Measurements from ENCODE around the gene CYP27C1. TPM values are rescaled to one million over a fixed set of nuclear protein-coding genes. Genes with fewer than 3 reads are reported as not detected.

Gene CYP27C1
- total RNA-seq, 2 donors from 2014 or later: 1.8 TPM; not detected in 1

- no peak for DNase-seq (ENCODE audit: low spot score)
- no peak overlapping the region for H3K27ac ChIP-seq
- no peaks in the 10 kb centered on the region for H3K27me3 ChIP-seq (replicated peaks; ENCODE audit: insufficient read depth)
- intact Hi-C loops (cut with DNase I): no loop called here
- no peaks in the 10 kb centered on the region for H3K4me1 ChIP-seq (replicated peaks)
- no peak overlapping the region for H3K4me3 ChIP-seq
- WGBS: 84% methylated on average over 33 of the region's 35 CpGs
- no peaks in the 10 kb centered on the region for H3K9me3 ChIP-seq
- TF ChIP-seq CTCF (IDR thresholded peaks at IDR 0.05) (no peak), POLR2A (IDR thresholded peaks at IDR 0.05) (no peak), POLR2AphosphoS5 (IDR thresholded peaks at IDR 0.05) (no peak)
- H3K36me3 ChIP-seq: no peaks in the 10 kb centered on the region
Observed at GRCh38 chr2:127205218-127206125, 14.6 kb downstream of the CYP27C1 start.

GRCh38 chr2:127201452-127201851, 18.6 kb downstream of the CYP27C1 start:
- Histone ChIP-seq H3K4me1 (replicated peaks) (no peaks in the 10 kb centered on the region), H3K27me3 (replicated peaks; ENCODE audit: insufficient read depth) (no peaks in the 10 kb centered on the region), H3K4me3 (no peak overlapping the region), H3K9me3 (no peaks in the 10 kb centered on the region), H3K36me3 (no peaks in the 10 kb centered on the region), H3K27ac (no peak overlapping the region)
- intact Hi-C loops (cut with DNase I): no loop called here
- 69% methylated on average over 5 of the region's 5 CpGs for WGBS
- DNase-seq (ENCODE audit: low spot score): no peak
- no peak for TF ChIP-seq POLR2AphosphoS5 (IDR thresholded peaks at IDR 0.05)
- TF ChIP-seq CTCF (IDR thresholded peaks at IDR 0.05): no peak

GRCh38 chr2:127200962-127201361, 19.1 kb downstream of the CYP27C1 start:
- H3K9me3 ChIP-seq: no peaks in the 10 kb centered on the region
- intact Hi-C loops (cut with DNase I): no loop called here
- H3K27me3 ChIP-seq (replicated peaks; ENCODE audit: insufficient read depth): no peaks in the 10 kb centered on the region
- no peaks in the 10 kb centered on the region for H3K36me3 ChIP-seq
- DNase-seq (ENCODE audit: low spot score): no peak
- no peaks in the 10 kb centered on the region for H3K4me1 ChIP-seq (replicated peaks)
- no peak overlapping the region for H3K27ac ChIP-seq
- H3K4me3 ChIP-seq: no peak overlapping the region
- WGBS: 86% methylated on average over 7 of the region's 7 CpGs
- TF ChIP-seq CTCF (IDR thresholded peaks at IDR 0.05) (no peak), POLR2AphosphoS5 (IDR thresholded peaks at IDR 0.05) (no peak), POLR2A (IDR thresholded peaks at IDR 0.05) (no peak)

- Histone ChIP-seq H3K36me3 (no peaks in the 10 kb centered on the region), H3K27ac (no peak overlapping the region), H3K9me3 (no peaks in the 10 kb centered on the region), H3K4me3 (no peak overlapping the region), H3K4me1 (replicated peaks) (no peaks in the 10 kb centered on the region), H3K27me3 (replicated peaks; ENCODE audit: insufficient read depth) (no peaks in the 10 kb centered on the region)
- WGBS: 93% methylated on average over 14 of the region's 14 CpGs
- DNase-seq (ENCODE audit: low spot score): no peak
- no peak for TF ChIP-seq CTCF (IDR thresholded peaks at IDR 0.05)
- TF ChIP-seq POLR2A (IDR thresholded peaks at IDR 0.05): no peak
- no peak for TF ChIP-seq POLR2AphosphoS5 (IDR thresholded peaks at IDR 0.05)
- intact Hi-C loops (cut with DNase I): no loop called here
Observed at GRCh38 chr2:127199223-127199622, 20.9 kb downstream of the CYP27C1 start.
